ENCODE measurements around the gene PDE3A.

The PDE3A gene

DNA sequence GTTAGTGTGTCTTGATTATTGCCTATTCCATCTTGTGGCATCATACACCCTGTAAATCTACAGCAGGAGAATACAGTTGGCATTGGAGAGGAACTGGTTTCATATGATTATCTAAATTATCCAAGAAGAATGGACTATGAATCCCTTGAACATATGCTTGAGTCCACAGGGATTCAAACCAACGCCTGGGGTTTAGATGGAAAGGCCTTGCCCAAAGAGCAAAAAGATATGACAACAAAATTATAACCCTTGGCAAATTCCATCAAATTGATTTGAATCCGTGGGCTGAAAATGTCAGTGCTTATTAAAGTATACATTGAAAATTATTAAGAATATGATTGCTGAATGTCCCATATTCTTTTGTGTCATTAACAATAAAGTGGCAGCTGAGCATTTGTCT, 108.2 kb downstream of the PDE3A start:
- DNase-seq (ENCODE audit: low spot score), result no peak
- TF ChIP-seq, protein P1, sequence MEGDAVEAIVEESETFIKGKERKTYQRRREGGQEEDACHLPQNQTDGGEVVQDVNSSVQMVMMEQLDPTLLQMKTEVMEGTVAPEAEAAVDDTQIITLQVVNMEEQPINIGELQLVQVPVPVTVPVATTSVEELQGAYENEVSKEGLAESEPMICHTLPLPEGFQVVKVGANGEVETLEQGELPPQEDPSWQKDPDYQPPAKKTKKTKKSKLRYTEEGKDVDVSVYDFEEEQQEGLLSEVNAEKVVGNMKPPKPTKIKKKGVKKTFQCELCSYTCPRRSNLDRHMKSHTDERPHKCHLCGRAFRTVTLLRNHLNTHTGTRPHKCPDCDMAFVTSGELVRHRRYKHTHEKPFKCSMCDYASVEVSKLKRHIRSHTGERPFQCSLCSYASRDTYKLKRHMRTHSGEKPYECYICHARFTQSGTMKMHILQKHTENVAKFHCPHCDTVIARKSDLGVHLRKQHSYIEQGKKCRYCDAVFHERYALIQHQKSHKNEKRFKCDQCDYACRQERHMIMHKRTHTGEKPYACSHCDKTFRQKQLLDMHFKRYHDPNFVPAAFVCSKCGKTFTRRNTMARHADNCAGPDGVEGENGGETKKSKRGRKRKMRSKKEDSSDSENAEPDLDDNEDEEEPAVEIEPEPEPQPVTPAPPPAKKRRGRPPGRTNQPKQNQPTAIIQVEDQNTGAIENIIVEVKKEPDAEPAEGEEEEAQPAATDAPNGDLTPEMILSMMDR (IDR thresholded peaks at IDR 0.05; ENCODE audit: extremely low read depth, missing control alignments), result no peak

DNA sequence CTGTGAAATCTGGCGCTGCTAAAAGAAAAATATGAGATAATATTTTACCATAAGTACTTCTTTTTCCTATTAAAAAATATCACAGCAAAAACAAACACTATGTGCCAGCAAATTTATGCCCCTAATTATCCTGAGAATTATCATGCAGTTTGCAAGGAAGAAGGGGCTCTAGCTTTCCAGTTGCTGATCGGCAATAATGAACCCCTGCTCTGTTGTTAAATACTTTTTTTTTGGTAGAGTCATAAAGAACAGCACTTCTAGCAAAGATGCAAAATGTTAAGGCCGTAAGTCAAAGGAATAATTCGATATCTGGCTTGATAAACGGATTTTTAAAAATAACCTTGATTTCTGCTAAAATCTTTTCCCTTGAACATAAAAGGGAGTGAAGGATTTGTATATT, 108.9 kb downstream of the PDE3A start:
- TF ChIP-seq, protein P1 (IDR thresholded peaks at IDR 0.05; ENCODE audit: extremely low read depth, missing control alignments), result no peak
- no peak for DNase-seq (ENCODE audit: low spot score)

- TF ChIP-seq, protein P1 (IDR thresholded peaks at IDR 0.05; ENCODE audit: extremely low read depth, missing control alignments), result no peak
- no peak for DNase-seq (ENCODE audit: low spot score)
These were observed 109.3 kb downstream of the PDE3A start for GRCh38 chr12:20477672-20478071.

GRCh38 chr12:20482491-20483054, 114.2 kb downstream of the PDE3A start:
- DNase-seq (ENCODE audit: low spot score), result no peak
- TF ChIP-seq, protein P1 (IDR thresholded peaks at IDR 0.05; ENCODE audit: extremely low read depth, missing control alignments), result no peak

- DNase-seq (ENCODE audit: low spot score), result no peak
- TF ChIP-seq, protein P1 (IDR thresholded peaks at IDR 0.05; ENCODE audit: extremely low read depth, missing control alignments), result no peak
These were observed 115.4 kb downstream of the PDE3A start for GRCh38 chr12:20483776-20484175.

GRCh38 chr12:20486233-20486632, 117.9 kb downstream of the PDE3A start:
- no peak for DNase-seq (ENCODE audit: low spot score)
- TF ChIP-seq, protein P1 (IDR thresholded peaks at IDR 0.05; ENCODE audit: extremely low read depth, missing control alignments), result no peak

- TF ChIP-seq, protein P1 (IDR thresholded peaks at IDR 0.05; ENCODE audit: extremely low read depth, missing control alignments), result no peak
- DNase-seq (ENCODE audit: low spot score), result no peak
These were observed 119.2 kb downstream of the PDE3A start for GRCh38 chr12:20487519-20487918.
